ENCODE results near the gene CFAP251.

The CFAP251 gene

DNA sequence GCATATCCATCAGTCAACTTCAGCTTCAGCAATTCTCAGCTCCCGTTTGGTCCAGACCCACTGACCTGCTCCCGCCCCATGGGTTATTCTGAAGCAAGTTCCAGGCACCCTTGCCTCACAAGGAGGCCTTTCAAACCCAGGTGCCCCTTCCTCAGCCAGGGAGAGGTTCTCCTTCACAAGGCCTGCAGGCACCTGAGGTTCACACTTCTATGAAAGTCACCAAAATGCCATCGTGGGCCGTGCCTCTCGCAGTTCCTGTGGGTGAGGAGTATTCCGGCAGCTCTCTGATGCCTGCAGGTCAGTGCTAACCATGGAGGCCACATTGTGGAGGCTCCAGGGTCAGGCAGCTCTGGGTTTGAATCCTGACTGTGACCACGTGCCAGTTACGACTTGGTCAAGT, 63.1 kb downstream of the CFAP251 start:
- TF ChIP-seq TEAD4 (IDR thresholded peaks at IDR 0.05), result no peak
- TF ChIP-seq TCF12 (IDR thresholded peaks at IDR 0.05; ENCODE audit: low read depth), result no peak
- no peak for TF ChIP-seq CEBPB (IDR thresholded peaks at IDR 0.05)
- TF ChIP-seq RAD21 (IDR thresholded peaks at IDR 0.05; ENCODE audit: low read depth), result no peak
- TF ChIP-seq, protein P1, sequence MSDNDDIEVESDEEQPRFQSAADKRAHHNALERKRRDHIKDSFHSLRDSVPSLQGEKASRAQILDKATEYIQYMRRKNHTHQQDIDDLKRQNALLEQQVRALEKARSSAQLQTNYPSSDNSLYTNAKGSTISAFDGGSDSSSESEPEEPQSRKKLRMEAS (IDR thresholded peaks at IDR 0.05), result no peak
- TF ChIP-seq, protein P2, sequence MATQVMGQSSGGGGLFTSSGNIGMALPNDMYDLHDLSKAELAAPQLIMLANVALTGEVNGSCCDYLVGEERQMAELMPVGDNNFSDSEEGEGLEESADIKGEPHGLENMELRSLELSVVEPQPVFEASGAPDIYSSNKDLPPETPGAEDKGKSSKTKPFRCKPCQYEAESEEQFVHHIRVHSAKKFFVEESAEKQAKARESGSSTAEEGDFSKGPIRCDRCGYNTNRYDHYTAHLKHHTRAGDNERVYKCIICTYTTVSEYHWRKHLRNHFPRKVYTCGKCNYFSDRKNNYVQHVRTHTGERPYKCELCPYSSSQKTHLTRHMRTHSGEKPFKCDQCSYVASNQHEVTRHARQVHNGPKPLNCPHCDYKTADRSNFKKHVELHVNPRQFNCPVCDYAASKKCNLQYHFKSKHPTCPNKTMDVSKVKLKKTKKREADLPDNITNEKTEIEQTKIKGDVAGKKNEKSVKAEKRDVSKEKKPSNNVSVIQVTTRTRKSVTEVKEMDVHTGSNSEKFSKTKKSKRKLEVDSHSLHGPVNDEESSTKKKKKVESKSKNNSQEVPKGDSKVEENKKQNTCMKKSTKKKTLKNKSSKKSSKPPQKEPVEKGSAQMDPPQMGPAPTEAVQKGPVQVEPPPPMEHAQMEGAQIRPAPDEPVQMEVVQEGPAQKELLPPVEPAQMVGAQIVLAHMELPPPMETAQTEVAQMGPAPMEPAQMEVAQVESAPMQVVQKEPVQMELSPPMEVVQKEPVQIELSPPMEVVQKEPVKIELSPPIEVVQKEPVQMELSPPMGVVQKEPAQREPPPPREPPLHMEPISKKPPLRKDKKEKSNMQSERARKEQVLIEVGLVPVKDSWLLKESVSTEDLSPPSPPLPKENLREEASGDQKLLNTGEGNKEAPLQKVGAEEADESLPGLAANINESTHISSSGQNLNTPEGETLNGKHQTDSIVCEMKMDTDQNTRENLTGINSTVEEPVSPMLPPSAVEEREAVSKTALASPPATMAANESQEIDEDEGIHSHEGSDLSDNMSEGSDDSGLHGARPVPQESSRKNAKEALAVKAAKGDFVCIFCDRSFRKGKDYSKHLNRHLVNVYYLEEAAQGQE (IDR thresholded peaks at IDR 0.05; ENCODE audit: low read depth), result no peak
- TF ChIP-seq CREB1 (IDR thresholded peaks at IDR 0.05; ENCODE audit: low read depth), result no peak

DNA sequence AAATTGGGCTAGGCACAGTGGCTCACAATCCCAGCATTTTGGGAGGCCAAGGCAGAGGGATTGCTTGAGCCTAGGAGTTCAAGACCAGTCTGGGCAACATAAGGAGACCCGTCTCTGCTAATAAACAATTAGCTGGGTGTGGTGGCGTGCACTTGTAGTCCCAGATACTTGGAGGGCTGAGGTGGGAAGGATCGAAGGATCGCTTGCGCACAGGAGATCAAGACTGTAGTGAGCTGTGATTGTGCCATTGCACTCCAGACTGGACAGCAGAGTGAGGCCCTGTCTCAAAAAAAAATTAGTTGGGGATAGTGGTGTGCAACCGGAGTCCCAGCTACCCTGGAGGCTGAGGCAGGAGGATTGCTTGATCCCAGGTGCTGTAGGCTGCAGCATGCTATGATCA, 64.6 kb downstream of the CFAP251 start:
- TF ChIP-seq, protein P2 (IDR thresholded peaks at IDR 0.05; ENCODE audit: low read depth), result no peak
- no peak for TF ChIP-seq FOXM1 (IDR thresholded peaks at IDR 0.05; ENCODE audit: borderline replicate concordance, low read depth)

DNA sequence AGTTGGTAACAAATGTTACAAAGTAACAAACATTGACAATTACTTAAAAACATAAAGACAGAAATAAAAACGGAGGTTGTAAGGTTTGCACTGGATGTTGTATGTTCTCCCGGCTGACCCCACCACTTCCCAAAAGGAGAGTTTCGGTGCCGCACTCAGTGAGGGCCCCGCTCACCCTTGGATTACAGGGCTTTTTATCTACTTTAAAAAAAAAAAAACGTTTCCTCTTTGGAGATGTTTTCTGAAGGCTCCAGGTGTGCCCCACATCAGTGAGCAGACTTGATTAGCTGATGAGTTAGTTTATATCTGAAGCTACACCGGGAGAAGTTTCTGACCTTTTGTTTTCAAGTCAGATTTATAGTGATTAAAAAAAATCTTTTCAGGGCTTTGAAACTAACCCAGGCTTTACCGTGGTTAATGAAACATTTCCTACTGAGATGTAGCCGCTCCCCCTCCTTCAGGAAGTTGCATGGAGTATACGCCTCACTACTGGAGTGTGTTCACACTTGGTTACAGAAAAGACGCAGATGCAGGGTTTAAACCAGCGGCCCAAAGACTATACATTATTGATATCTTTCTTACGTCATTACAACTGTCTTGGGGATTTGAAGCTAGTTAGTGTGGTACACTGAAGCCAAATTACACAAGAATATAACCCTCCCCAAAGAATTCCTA, 65.3 kb downstream of the CFAP251 start:
- TF ChIP-seq TAF1 (IDR thresholded peaks at IDR 0.05; ENCODE audit: low read depth) (no peak), EGR1 (IDR thresholded peaks at IDR 0.05) (no peak), TEAD4 (IDR thresholded peaks at IDR 0.05) (no peak), CREB1 (IDR thresholded peaks at IDR 0.05; ENCODE audit: low read depth) (no peak), FOXM1 (IDR thresholded peaks at IDR 0.05; ENCODE audit: borderline replicate concordance, low read depth) (no peak), RAD21 (IDR thresholded peaks at IDR 0.05; ENCODE audit: low read depth) (no peak), CEBPB (IDR thresholded peaks at IDR 0.05) (no peak), YY1 (IDR thresholded peaks at IDR 0.05; ENCODE audit: low read depth) (no peak), NFIC (IDR thresholded peaks at IDR 0.05) (no peak), EP300 (IDR thresholded peaks at IDR 0.05; ENCODE audit: borderline replicate concordance) (no peak), ZBTB7A (IDR thresholded peaks at IDR 0.05; ENCODE audit: low read depth) (no peak), TCF12 (IDR thresholded peaks at IDR 0.05; ENCODE audit: low read depth) (no peak)
- TF ChIP-seq, protein P1 (IDR thresholded peaks at IDR 0.05), result no peak
- TF ChIP-seq, protein P3, sequence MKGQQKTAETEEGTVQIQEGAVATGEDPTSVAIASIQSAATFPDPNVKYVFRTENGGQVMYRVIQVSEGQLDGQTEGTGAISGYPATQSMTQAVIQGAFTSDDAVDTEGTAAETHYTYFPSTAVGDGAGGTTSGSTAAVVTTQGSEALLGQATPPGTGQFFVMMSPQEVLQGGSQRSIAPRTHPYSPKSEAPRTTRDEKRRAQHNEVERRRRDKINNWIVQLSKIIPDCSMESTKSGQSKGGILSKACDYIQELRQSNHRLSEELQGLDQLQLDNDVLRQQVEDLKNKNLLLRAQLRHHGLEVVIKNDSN (IDR thresholded peaks at IDR 0.05), result no peak

DNA sequence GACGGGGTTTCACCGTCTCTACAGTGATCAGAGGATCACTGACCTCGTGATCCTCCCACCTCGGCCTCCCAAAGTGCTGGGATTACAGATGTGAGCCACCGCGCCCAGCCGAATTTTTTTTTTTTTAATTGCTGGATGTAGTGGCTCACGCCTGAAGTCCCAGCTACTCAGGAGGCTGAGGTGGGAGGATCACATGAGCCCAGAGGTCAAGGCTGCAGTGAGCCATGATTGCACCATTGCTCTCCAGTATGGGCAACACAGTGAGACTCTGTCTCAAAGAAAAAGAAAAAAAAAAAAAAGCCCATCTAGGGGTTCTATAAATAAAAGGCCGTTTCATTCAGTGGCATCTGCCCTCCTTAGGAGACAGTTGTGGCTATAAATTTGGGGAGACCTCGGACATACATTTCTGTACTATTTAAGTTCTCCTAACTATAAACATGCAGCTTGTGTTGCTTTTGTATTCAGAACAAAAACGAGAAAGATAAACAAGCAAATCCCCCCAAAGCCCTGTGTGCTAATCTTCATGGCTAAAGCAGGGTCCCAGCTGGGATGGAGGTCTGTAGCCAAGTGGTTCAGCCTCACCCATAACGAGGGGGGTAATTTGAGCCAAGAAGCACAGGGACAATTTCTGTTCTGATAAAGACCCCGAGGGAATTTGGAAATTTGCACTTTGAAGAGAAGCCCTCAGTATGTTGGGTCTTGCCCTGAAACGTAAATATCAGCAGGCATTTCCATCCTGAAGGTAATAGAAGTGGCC, 68.3 kb downstream of the CFAP251 start:
- TF ChIP-seq NFIC (IDR thresholded peaks at IDR 0.05), result no peak

DNA sequence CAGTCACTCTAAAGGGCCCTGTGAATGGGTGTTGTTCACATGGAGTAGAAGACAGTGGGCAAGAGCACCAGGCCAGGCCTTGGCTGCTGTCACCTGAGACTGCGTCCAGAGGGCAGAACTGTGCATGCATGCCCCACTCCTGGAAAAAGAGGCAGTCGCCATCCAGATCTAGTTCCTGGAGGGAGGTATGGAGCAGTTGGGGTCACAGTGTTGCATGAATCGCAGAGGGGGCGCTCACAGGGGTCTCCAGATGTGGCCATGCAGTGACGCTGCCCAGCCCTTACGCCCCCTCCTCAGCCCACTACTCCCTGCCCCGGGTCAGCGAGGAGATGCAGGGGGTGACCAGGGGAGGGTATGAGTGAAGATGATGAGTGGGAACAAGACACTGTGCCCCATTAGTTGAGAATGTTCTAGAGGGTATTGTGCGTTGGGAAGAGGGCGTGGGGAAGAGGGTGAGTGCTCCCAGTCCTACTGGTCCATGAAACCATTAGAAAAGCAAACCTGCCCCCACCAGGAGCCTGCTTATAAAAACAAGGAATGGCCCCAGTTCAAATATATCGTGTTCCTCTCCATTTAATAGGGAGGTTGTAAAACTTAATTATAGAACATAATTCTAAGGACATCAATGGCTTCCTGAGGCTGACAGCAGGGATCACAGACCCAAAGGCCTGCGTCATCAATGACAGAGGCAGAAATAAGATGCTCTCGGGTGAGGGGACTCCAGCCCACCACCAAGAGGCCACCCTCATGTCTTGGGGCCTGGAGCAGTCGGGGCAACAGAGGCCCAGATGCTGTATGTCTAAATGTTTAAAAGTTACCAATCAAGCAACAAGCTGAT, 71.1 kb downstream of the CFAP251 start:
- no peak for TF ChIP-seq TCF12 (IDR thresholded peaks at IDR 0.05; ENCODE audit: low read depth)
- TF ChIP-seq, protein P2 (IDR thresholded peaks at IDR 0.05; ENCODE audit: low read depth), result no peak
- TF ChIP-seq, protein P3 (IDR thresholded peaks at IDR 0.05), result no peak
- TF ChIP-seq NFIC (IDR thresholded peaks at IDR 0.05), result no peak
- TF ChIP-seq CREB1 (IDR thresholded peaks at IDR 0.05; ENCODE audit: low read depth), result no peak
- no peak for TF ChIP-seq FOXM1 (IDR thresholded peaks at IDR 0.05; ENCODE audit: borderline replicate concordance, low read depth)
- TF ChIP-seq RAD21 (IDR thresholded peaks at IDR 0.05; ENCODE audit: low read depth), result no peak
- TF ChIP-seq ZBTB7A (IDR thresholded peaks at IDR 0.05; ENCODE audit: low read depth), result no peak
- TF ChIP-seq CEBPB (IDR thresholded peaks at IDR 0.05), result no peak
- TF ChIP-seq YY1 (IDR thresholded peaks at IDR 0.05; ENCODE audit: low read depth), result no peak
- no peak for TF ChIP-seq TEAD4 (IDR thresholded peaks at IDR 0.05)
- no peak for TF ChIP-seq TAF1 (IDR thresholded peaks at IDR 0.05; ENCODE audit: low read depth)
- TF ChIP-seq EP300 (IDR thresholded peaks at IDR 0.05; ENCODE audit: borderline replicate concordance), result no peak
- TF ChIP-seq, protein P1 (IDR thresholded peaks at IDR 0.05), result no peak
- TF ChIP-seq EGR1 (IDR thresholded peaks at IDR 0.05), result no peak

Measured in Ishikawa (cell line).